Parathyroid adenoma (tissue), 2 donors: Measurements from ENCODE around the gene AZI2.

Experiments used
- H2AFZ ChIP-seq: fragments of 300-600 bp; sonication (generic); one replicate; pipeline ENCODE4 v1.7.0; 2017; ENCODE audit warnings: antibody characterized with exemption, mild to moderate bottlenecking
- H3K27ac ChIP-seq: fragments of 300-600 bp; sonication (generic); one replicate; pipeline ENCODE4 v1.7.0; 2017
- H3K27me3 ChIP-seq: fragments of 300-600 bp; sonication (generic); one replicate; pipeline ENCODE4 v1.7.0; 2017; ENCODE audit warnings: low read length; ENCODE audit not compliant: control insufficient read depth, insufficient read depth
- H3K36me3 ChIP-seq: fragments of 300-600 bp; sonication (generic); one replicate; pipeline ENCODE4 v1.7.0; 2017; ENCODE audit warnings: low read length; ENCODE audit not compliant: control insufficient read depth, insufficient read depth
- H3K4me1 ChIP-seq: fragments of 300-600 bp; sonication (generic); one replicate; pipeline ENCODE4 v1.7.0; 2017; ENCODE audit warnings: control low read depth
- H3K4me2 ChIP-seq: fragments of 300-600 bp; sonication (generic); one replicate; pipeline ENCODE4 v1.7.0; 2017; ENCODE audit warnings: low read length
- H3K4me3 ChIP-seq: fragments of 300-600 bp; sonication (generic); one replicate; pipeline ENCODE4 v1.7.0; 2017; ENCODE audit warnings: low read depth, low read length
- H3K79me2 ChIP-seq: fragments of 300-600 bp; sonication (generic); one replicate; pipeline ENCODE4 v1.7.0; 2017; ENCODE audit warnings: control low read depth
- H3K9ac ChIP-seq: fragments of 300-600 bp; sonication (generic); one replicate; pipeline ENCODE4 v1.7.0; 2017; ENCODE audit warnings: mild to moderate bottlenecking
- H3K9me3 ChIP-seq: fragments of 300-600 bp; sonication (generic); one replicate; pipeline ENCODE4 v1.7.0; 2017; ENCODE audit warnings: low read length; ENCODE audit not compliant: control insufficient read depth
- TF ChIP-seq, protein P1 (sequence below): fragments of 300-600 bp; sonication (generic); IDR thresholded peaks from one replicate; pipeline ENCODE4 v1.7.0; 2017; ENCODE audit warnings: antibody characterized with exemption, mild to moderate bottlenecking
- donor health status: primary hyperparathyroidism.

AZI2 gene

DNA sequence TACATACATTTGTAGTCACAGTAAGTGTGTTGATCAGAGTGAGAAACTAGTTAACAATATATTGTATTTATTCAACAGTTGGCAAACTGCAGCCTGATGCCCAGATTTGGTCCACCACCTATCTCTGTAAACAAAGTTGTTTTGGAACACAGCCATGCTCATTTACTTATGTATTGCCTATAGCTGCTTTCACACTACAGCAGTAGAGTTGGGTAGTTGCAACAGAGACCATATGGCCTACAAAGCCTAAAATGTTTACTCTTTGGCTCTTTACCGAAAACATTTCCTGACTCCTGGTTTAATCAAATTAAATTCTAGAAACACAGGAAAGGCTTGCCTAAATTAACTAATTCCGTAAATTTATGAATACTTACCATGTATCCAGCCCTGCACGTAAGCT lies 67.8 kb downstream of the AZI2 start:
- Histone ChIP-seq H3K27me3 (no peaks in the 10 kb centered on the region), H3K36me3 (no peaks in the 10 kb centered on the region), H2AFZ (no peak overlapping the region), H3K27ac (no peak overlapping the region), H3K9me3 (no peaks in the 10 kb centered on the region), H3K4me3 (no peak overlapping the region), H3K4me1 (peaks cover 2% of the 10 kb centered on the region), H3K4me2 (no peak overlapping the region), H3K9ac (no peak overlapping the region), H3K79me2 (no peaks in the 10 kb centered on the region)
- TF ChIP-seq, protein P1, sequence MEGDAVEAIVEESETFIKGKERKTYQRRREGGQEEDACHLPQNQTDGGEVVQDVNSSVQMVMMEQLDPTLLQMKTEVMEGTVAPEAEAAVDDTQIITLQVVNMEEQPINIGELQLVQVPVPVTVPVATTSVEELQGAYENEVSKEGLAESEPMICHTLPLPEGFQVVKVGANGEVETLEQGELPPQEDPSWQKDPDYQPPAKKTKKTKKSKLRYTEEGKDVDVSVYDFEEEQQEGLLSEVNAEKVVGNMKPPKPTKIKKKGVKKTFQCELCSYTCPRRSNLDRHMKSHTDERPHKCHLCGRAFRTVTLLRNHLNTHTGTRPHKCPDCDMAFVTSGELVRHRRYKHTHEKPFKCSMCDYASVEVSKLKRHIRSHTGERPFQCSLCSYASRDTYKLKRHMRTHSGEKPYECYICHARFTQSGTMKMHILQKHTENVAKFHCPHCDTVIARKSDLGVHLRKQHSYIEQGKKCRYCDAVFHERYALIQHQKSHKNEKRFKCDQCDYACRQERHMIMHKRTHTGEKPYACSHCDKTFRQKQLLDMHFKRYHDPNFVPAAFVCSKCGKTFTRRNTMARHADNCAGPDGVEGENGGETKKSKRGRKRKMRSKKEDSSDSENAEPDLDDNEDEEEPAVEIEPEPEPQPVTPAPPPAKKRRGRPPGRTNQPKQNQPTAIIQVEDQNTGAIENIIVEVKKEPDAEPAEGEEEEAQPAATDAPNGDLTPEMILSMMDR, result no peak

DNA sequence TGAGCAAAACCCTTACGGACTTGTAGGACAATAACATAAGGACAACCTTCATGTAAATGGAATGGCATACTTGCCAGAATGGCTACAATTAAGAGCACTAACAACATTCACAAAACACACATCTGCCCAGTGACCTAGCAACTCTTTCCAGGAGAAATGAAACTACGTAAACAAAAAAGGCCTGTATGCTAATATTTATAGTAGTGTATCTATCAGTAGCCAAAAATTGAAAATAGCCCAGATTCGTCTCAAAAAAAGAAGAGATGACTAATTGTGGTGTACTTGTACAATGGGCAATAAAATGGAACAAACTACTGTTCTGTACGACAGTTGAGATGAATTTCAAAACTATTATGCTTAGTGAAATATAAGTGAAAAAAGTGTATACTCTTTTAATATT lies 68.9 kb downstream of the AZI2 start:
- Histone ChIP-seq H3K27ac (no peak overlapping the region), H3K27me3 (no peaks in the 10 kb centered on the region), H3K4me2 (no peak overlapping the region), H3K9ac (no peak overlapping the region), H3K36me3 (no peaks in the 10 kb centered on the region), H3K79me2 (peaks cover 3% of the 10 kb centered on the region), H3K4me1 (peaks cover 2% of the 10 kb centered on the region), H2AFZ (no peak overlapping the region), H3K4me3 (no peak overlapping the region), H3K9me3 (no peaks in the 10 kb centered on the region)
- TF ChIP-seq, protein P1, result no peak

DNA sequence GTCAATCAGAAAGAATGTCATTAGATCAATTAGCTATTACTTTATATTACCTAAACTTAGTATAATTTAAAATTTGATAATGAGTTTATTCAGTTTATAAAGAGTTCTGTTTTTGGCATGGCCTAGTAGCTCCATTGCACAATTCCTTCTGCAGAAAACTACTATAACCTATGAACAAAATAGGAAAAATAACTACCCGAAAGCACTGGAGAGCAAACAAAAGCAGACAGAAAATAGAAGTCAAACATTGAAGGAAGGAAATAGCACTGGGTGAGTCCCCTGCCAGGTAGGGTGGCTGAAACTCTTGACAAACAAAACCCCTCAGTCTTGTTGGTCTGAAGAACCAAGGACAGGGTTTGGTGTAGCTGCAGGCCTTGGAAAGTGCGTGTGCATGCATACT lies 69.7 kb downstream of the AZI2 start:
- Histone ChIP-seq H3K27ac (no peak overlapping the region), H2AFZ (no peak overlapping the region), H3K4me2 (no peak overlapping the region), H3K79me2 (peaks cover 3% of the 10 kb centered on the region), H3K9ac (no peak overlapping the region), H3K9me3 (no peaks in the 10 kb centered on the region), H3K4me3 (no peak overlapping the region), H3K36me3 (no peaks in the 10 kb centered on the region), H3K27me3 (no peaks in the 10 kb centered on the region), H3K4me1 (peaks cover 2% of the 10 kb centered on the region)
- TF ChIP-seq, protein P1, result no peak

DNA sequence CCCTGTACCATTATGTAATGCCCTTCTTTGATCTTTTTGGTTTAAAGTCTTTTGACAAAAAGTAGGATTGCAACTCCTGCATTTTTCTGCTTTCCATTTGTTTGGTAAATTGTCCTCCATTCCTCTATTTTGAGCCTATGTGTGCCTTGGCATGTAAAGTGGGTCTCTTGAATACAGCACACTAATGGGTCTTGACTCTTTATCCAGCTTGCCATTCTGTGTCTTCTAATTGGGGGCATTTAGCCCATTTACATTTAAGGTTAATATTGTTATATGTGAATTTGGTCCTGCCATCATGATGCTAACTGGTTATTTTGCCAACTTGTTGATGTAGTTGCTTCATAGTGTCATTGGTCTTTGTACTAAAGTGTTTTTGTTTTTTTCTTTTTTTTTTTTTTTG lies 74.8 kb downstream of the AZI2 start:
- peaks cover 22% of the 10 kb centered on the region for H3K79me2 ChIP-seq
- peaks cover 2% of the 10 kb centered on the region for H3K4me1 ChIP-seq
- no peak overlapping the region for H3K27ac ChIP-seq
- no peak overlapping the region for H3K4me2 ChIP-seq
- H2AFZ ChIP-seq, result no peak overlapping the region
- no peaks in the 10 kb centered on the region for H3K27me3 ChIP-seq
- no peak overlapping the region for H3K4me3 ChIP-seq
- no peaks in the 10 kb centered on the region for H3K36me3 ChIP-seq
- TF ChIP-seq, protein P1, result no peak
- no peak overlapping the region for H3K9ac ChIP-seq
- peaks cover 3% of the 10 kb centered on the region for H3K9me3 ChIP-seq
